SK-N-SH (cell line): ENCODE measurements around the gene LRP5. TPM values are rescaled to one million over a fixed set of nuclear protein-coding genes. Genes with fewer than 3 reads are reported as not detected.

Source experiments
- CTCF ChIA-PET: fragments of 300-600, 350-600 bp; formaldehyde crosslinking; extraction: SDS; loops from one replicate; lab custom pipeline; 2021; lab: Yijun Ruan, JAX
- POLR2A ChIA-PET: fragments of 350-600 bp; sonication (Branson Sonifier 250); formaldehyde crosslinking; extraction: SDS; loops from one replicate; lab custom pipeline; 2020; ENCODE audit warnings: antibody characterized with exemption, inconsistent platforms; lab: Yijun Ruan, JAX
- DNase-seq: peaks from one replicate; pipeline ENCODE4 v3.0.0; 2012
- H2AFZ ChIP-seq: fragments of 200-600 bp; sonication (generic); 2 replicates; pipeline ENCODE4 v1.8.1; 2016; ENCODE audit warnings: antibody characterized with exemption, mild to moderate bottlenecking, low read depth
- H3F3A ChIP-seq: fragments of 200-600 bp; sonication (generic); replicated peaks from 2 replicates; pipeline ENCODE3; 2016; ENCODE audit warnings: antibody characterized with exemption, mild to moderate bottlenecking; ENCODE audit not compliant: insufficient read depth
- H3K27ac ChIP-seq, 2 experiments: fragments of 200-500 bp in 1 of 2; fragments of 200-600 bp in 1 of 2; sonication (Bioruptor generic) in 1 of 2; sonication (generic), shearing (Covaris generic) in 1 of 2; 2 replicates each; pipeline versions ENCODE4 v1.5.1 to v1.6.1; 2014 to 2016; ENCODE audit warnings: low read depth in 2 of 2, inconsistent platforms in 1 of 2, low read length in 1 of 2, mild to moderate bottlenecking in 1 of 2, mixed read lengths in 1 of 2
- H3K27me3 ChIP-seq: fragments of 200-600 bp; sonication (generic), shearing (Covaris generic); 2 replicates; pipeline ENCODE4 v1.6.1; 2016; ENCODE audit warnings: mixed run types; ENCODE audit not compliant: insufficient read depth
- H3K36me3 ChIP-seq, 2 experiments: fragments of 200-500 bp in 1 of 2; fragments of 200-600 bp in 1 of 2; sonication (Bioruptor generic) in 1 of 2; sonication (generic) in 1 of 2; replicated peaks in 1 of 2; 2 replicates each; pipeline versions ENCODE3 to v1.5.1; 2014 to 2016; ENCODE audit warnings: low read length in 1 of 2, mild to moderate bottlenecking in 1 of 2; ENCODE audit not compliant: insufficient read depth in 2 of 2, control insufficient read depth in 1 of 2
- H3K4me1 ChIP-seq, 2 experiments: fragments of 200-500 bp in 1 of 2; fragments of 200-600 bp in 1 of 2; sonication (Bioruptor generic) in 1 of 2; sonication (generic), shearing (Covaris generic) in 1 of 2; 2 replicates each; pipeline versions ENCODE4 v1.5.1 to v1.6.1; 2014 to 2016; ENCODE audit warnings: low read depth in 1 of 2, low read length in 1 of 2, mixed run types in 1 of 2; ENCODE audit not compliant: insufficient read depth in 2 of 2, control insufficient read depth in 1 of 2
- H3K4me2 ChIP-seq: fragments of 200-600 bp; sonication (generic), shearing (Covaris generic); 2 replicates; pipeline ENCODE4 v1.6.1; 2017; ENCODE audit warnings: mixed run types
- H3K4me3 ChIP-seq, 2 experiments: fragments of 200-500 bp in 1 of 2; fragments of 200-600 bp in 1 of 2; sonication (Bioruptor generic) in 1 of 2; sonication (generic), shearing (Covaris generic) in 1 of 2; 2 replicates each; pipeline versions ENCODE4 v1.5.1 to v1.8.1; 2014 to 2016; ENCODE audit warnings: low read depth in 2 of 2, inconsistent platforms in 1 of 2, low read length in 1 of 2, mild to moderate bottlenecking in 1 of 2, mixed read lengths in 1 of 2, moderate library complexity in 1 of 2
- H3K79me2 ChIP-seq: fragments of 200-600 bp; sonication (generic); 2 replicates; pipeline ENCODE4 v1.8.1; 2017; ENCODE audit warnings: mild to moderate bottlenecking; ENCODE audit not compliant: insufficient read depth
- H3K9ac ChIP-seq: fragments of 200-600 bp; sonication (generic); 2 replicates; pipeline ENCODE4 v1.6.1; 2017; ENCODE audit warnings: mixed run types
- H3K9me2 ChIP-seq: fragments of 200-600 bp; sonication (generic); 2 replicates; pipeline ENCODE4 v1.6.1; 2017; ENCODE audit warnings: mixed run types
- H3K9me3 ChIP-seq: fragments of 200-600 bp; sonication (generic); 2 replicates; pipeline ENCODE4 v1.6.1; 2017; ENCODE audit warnings: mixed run types, mild to moderate bottlenecking, moderate library complexity
- H4K20me1 ChIP-seq: fragments of 200-600 bp; sonication (generic); 2 replicates; pipeline ENCODE4 v1.6.1; 2017; ENCODE audit warnings: mild to moderate bottlenecking, mixed run types; ENCODE audit not compliant: insufficient read depth
- EZH2phosphoT487 ChIP-seq: fragments of 200-600 bp; sonication (generic); IDR thresholded peaks from 2 replicates; pipeline ENCODE4 v1.6.1; 2017; ENCODE audit warnings: low read depth, mixed run types, mild to moderate bottlenecking, antibody characterized with exemption, moderate library complexity, borderline replicate concordance
- FOXJ3 ChIP-seq: sonication (generic); formaldehyde crosslinking; IDR thresholded peaks from 2 replicates; pipeline ENCODE4 v1.5.1; 2020; ENCODE audit warnings: mild to moderate bottlenecking, missing genetic modification reagents
- FOXM1 ChIP-seq: IDR thresholded peaks from 2 replicates; pipeline ENCODE4 v1.4.0; 2012; ENCODE audit warnings: low read depth, mild to moderate bottlenecking
- MXI1 ChIP-seq: IDR thresholded peaks from 2 replicates; pipeline ENCODE4 v1.6.1; 2012; ENCODE audit warnings: mild to moderate bottlenecking, low read depth, low read length, improper control_type of control experiment
- POLR2AphosphoS5 ChIP-seq: IDR thresholded peaks from 2 replicates; pipeline ENCODE4 v1.6.1; 2012; ENCODE audit warnings: low read depth, low read length
- SMC3 ChIP-seq: IDR thresholded peaks from 2 replicates; pipeline ENCODE4 v1.6.1; 2012; ENCODE audit warnings: low read depth, low read length, improper control_type of control experiment
- TAF1 ChIP-seq: IDR thresholded peaks from 2 replicates; pipeline ENCODE4 v1.6.1; 2012; ENCODE audit warnings: low read depth, mild to moderate bottlenecking, low read length, moderate library complexity, borderline replicate concordance
- TEAD4 ChIP-seq: IDR thresholded peaks from 2 replicates; pipeline ENCODE4 v1.4.0; 2012; ENCODE audit warnings: mild to moderate bottlenecking, borderline replicate concordance; ENCODE audit not compliant: insufficient read depth
- YY1 ChIP-seq: IDR thresholded peaks from 2 replicates; pipeline ENCODE4 v1.4.0; 2012; ENCODE audit warnings: low read depth, mild to moderate bottlenecking
- WGBS: methylation state at CpG from one replicate; pipeline ENCODE4 v1.1.6; 2017; ENCODE audit warnings: low lambda C conversion rate; 5-methylcytosine and 5-hydroxymethylcytosine counted together
- polyA plus RNA-seq, 3 experiments: library from polyadenylated mRNA; depleted of rRNA; stranded (reverse); fragments of >200 nt; gene quantifications; 2 replicates each; pipeline ENCODE4 v1.2.3, GENCODE V29; 2012
- TF ChIP-seq, protein P1 (sequence below): IDR thresholded peaks from 2 replicates; pipeline ENCODE4 v1.6.1; 2012; ENCODE audit warnings: mild to moderate bottlenecking, low read depth, low read length, moderate library complexity
- TF ChIP-seq, protein P2 (sequence below): IDR thresholded peaks from 2 replicates; pipeline ENCODE4 v1.4.0; 2012; ENCODE audit warnings: low read depth, borderline replicate concordance
- TF ChIP-seq, protein P3 (sequence below): fragments of 150-350 bp; IDR thresholded peaks from 2 replicates; pipeline ENCODE4 v1.6.1; 2017; ENCODE audit warnings: antibody characterized with exemption, low read length, low read depth, borderline replicate concordance

LRP5 gene
- polyA plus RNA-seq, 1 of the 3 experiments (the other 2 are of a cell fraction) = 15.0 TPM

DNA sequence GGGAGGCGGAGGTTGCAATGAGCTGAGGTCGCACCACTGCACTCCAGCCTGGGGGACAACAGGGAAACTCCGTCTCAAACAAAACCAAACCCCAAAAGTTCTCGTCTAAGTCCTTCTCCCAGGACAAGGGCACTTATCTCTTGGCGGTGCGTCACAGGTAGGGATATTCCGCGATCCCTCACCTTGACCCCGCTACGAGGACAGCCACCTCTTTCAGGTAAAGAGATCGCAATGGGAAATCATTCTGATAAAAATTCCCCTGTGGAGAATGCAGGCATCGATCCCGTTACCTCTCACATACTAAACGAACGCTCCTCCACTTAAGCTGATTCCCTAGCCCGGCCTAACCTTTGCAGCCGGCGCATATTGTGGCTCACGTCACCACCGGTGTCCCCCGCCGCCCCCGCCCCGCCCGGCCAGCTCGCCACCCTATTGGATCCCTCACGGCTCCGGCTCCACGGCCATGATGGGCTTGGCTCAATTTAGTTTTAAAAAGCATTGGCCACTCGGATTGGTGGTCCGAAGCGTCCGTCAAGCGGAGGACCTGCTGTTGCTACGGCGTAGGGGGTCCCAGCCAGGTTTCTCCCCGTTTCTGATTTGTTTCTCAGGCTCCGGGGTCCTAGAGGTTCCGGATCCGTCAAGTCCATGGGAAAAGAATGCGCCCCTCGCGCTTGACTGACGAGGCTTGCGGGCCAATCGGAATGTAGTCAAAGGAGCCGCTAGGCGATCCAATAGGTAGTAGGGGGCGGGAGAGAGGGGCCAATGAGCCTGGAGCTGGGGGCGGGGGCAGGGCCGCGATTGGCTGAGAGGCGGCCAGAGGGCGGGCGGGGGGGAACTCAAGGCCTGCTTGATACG is 147.7 kb downstream of the LRP5 start (continued):
- TF ChIP-seq SMC3 = no peak
- no peak for TF ChIP-seq EZH2phosphoT487
- TF ChIP-seq, protein P1, sequence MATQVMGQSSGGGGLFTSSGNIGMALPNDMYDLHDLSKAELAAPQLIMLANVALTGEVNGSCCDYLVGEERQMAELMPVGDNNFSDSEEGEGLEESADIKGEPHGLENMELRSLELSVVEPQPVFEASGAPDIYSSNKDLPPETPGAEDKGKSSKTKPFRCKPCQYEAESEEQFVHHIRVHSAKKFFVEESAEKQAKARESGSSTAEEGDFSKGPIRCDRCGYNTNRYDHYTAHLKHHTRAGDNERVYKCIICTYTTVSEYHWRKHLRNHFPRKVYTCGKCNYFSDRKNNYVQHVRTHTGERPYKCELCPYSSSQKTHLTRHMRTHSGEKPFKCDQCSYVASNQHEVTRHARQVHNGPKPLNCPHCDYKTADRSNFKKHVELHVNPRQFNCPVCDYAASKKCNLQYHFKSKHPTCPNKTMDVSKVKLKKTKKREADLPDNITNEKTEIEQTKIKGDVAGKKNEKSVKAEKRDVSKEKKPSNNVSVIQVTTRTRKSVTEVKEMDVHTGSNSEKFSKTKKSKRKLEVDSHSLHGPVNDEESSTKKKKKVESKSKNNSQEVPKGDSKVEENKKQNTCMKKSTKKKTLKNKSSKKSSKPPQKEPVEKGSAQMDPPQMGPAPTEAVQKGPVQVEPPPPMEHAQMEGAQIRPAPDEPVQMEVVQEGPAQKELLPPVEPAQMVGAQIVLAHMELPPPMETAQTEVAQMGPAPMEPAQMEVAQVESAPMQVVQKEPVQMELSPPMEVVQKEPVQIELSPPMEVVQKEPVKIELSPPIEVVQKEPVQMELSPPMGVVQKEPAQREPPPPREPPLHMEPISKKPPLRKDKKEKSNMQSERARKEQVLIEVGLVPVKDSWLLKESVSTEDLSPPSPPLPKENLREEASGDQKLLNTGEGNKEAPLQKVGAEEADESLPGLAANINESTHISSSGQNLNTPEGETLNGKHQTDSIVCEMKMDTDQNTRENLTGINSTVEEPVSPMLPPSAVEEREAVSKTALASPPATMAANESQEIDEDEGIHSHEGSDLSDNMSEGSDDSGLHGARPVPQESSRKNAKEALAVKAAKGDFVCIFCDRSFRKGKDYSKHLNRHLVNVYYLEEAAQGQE = peak; percentile 49
- TF ChIP-seq FOXJ3 (CRISPR knock-in tag) = no peak
- TF ChIP-seq, protein P2, sequence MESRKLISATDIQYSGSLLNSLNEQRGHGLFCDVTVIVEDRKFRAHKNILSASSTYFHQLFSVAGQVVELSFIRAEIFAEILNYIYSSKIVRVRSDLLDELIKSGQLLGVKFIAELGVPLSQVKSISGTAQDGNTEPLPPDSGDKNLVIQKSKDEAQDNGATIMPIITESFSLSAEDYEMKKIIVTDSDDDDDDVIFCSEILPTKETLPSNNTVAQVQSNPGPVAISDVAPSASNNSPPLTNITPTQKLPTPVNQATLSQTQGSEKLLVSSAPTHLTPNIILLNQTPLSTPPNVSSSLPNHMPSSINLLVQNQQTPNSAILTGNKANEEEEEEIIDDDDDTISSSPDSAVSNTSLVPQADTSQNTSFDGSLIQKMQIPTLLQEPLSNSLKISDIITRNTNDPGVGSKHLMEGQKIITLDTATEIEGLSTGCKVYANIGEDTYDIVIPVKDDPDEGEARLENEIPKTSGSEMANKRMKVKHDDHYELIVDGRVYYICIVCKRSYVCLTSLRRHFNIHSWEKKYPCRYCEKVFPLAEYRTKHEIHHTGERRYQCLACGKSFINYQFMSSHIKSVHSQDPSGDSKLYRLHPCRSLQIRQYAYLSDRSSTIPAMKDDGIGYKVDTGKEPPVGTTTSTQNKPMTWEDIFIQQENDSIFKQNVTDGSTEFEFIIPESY = no peak

DNA sequence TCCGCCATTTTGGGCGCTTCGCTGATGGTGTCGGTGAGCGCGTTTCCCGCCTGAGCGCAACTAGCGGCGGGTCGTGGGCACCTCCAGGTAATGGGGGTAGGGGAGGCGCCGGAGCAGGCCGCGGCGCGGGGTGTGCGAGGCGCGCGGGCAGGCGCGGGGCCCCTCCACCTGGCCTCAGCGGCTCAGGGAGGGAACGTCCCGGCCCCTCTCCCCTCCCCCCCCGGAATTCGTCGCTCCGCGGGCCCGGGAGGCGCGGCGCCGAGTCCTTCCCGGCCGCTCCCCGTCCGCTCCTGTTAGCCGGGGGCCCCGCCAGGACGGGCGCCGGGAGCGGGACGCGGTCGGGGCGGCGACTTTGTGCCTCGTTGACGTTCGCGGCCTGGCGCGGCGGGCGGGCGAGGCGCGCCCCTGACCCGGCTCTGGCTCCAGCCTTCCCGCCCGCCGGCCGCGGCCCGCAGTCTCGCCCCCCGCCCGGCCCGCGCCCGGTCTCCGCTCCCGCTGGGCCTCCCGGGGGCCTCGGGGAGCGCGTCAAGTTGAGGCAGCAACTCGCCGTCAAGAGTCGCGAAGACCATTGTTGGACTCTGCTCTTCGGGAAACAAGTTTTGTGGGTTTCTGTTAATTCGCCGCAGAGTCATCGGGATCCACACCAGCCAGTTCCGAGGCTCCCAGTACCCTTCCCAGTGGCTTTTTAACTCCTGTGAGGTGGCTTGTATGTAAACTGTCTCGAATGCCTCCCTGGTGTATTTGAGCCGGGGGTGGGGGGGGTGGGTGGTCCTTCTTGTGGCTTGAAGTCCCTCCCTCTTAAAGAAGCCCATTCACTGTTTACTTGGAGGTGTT is 148.6 kb downstream of the LRP5 start, which contains the start of gene PPP6R3:
TSS of gene PPP6R3 (plus strand) at position 12 of the 834 bp plus-strand sequence. CDS start 76,913 bp downstream, outside the sequence.
- DNase-seq = peak; percentile 62
- H3K4me1 ChIP-seq = peaks cover 0 to 15% of the 10 kb centered on the region in 2 experiments; a peak in 2 of 4 replicates
- H3K27ac ChIP-seq = peak within 1 kb of the TSS; percentile 85 to 88
- H3K9me3 ChIP-seq = no peaks in the 10 kb centered on the region
- ChIA-PET CTCF (no interaction called here), POLR2A (interaction anchor here (1.0 kb wide), 1 partner anchor 10 kb away, joined by 3 read pairs; no protein-coding TSS in a partner anchor)
- peak within 1 kb of the TSS; percentile 81 to 84 for H3K4me3 ChIP-seq
- no peaks in the 10 kb centered on the region for H3K27me3 ChIP-seq
- peak within 1 kb of the TSS; percentile 75 for H2AFZ ChIP-seq
- H3K9me2 ChIP-seq = no peaks in the 10 kb centered on the region
- 0% methylated on average over 14 of the region's 92 CpGs for WGBS
- peaks cover 5% of the 10 kb centered on the region for H3F3A ChIP-seq
- H3K79me2 ChIP-seq = peaks cover 54% of the 10 kb centered on the region
- TF ChIP-seq TEAD4 (peak; percentile 43; the same call in 1 of the 2 replicates), YY1 (peak; percentile 79), POLR2AphosphoS5 (peak; percentile 68), FOXM1 (no peak), TAF1 (peak; percentile 36; the same call in 1 of the 2 replicates), MXI1 (peak; percentile 38; the same call in 1 of the 2 replicates)
- TF ChIP-seq, protein P3, sequence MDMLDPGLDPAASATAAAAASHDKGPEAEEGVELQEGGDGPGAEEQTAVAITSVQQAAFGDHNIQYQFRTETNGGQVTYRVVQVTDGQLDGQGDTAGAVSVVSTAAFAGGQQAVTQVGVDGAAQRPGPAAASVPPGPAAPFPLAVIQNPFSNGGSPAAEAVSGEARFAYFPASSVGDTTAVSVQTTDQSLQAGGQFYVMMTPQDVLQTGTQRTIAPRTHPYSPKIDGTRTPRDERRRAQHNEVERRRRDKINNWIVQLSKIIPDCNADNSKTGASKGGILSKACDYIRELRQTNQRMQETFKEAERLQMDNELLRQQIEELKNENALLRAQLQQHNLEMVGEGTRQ = no peak
- peaks cover 0 to 4% of the 10 kb centered on the region in 2 experiments for H3K36me3 ChIP-seq
- peak within 1 kb of the TSS; percentile 91 for H3K9ac ChIP-seq
- H4K20me1 ChIP-seq = peaks cover 46% of the 10 kb centered on the region
- H3K4me2 ChIP-seq = peak within 1 kb of the TSS; percentile 89
